Raji (cell line): ENCODE results near the gene SLC35F1.

Experiments
- POLR2A ChIP-seq: IDR thresholded peaks from 2 replicates; pipeline ENCODE4 v1.6.1; 2011; ENCODE audit warnings: low read depth, low read length, control low read depth; ENCODE audit not compliant: insufficient read depth

Gene SLC35F1

GRCh38 chr6:118283766-118284165 lies 376.7 kb downstream of the SLC35F1 start:
- no peak for TF ChIP-seq POLR2A

DNA sequence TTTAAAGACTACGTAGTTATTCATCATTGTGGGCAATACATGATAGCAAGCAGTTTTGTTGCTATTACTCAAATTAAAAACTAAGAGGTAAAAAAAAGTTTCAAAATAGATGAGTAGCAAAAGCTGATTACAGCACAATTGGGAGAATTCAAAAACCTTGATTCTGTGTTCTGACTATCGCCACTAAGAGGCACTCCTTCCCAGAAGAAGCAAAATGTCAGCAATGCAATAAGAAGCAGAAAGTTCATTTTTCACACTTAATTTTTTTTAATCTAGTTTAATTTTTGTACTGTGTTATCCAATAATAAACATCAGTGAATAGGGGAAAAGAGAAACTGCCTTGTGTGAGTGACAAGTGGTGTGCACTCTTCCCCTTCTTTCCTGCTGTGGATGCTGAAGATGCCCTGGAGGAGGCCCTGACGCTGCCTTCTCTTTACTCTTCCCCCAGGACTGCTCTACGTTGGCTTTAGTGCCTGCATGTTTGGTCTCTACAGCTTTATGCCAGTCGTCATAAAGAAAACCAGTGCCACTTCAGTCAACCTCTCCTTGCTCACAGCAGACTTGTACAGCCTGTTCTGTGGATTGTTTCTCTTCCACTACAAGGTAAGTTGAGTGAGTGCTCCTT lies 377.8 kb downstream of the SLC35F1 start:
- TF ChIP-seq POLR2A = no peak

DNA sequence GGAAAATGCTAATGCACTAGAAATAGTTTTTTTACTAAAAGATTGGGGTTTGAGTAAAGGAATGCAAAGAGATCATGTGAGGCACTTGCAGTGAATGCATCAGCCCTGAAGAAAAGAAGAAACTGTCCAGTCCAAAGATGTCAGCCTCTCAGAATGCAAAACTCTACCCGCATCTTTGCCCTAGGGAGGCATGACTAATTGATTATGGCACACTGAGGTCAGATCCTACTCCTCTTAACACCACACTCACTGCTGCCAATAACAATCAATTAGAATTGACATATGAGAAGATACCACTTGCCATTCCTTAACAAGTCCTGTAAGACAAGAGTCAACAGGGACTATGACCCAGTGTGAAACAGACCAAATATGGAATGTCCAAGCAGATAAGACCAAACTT lies 378.7 kb downstream of the SLC35F1 start:
- no peak for TF ChIP-seq POLR2A

GRCh38 chr6:118288355-118289124 lies 381.5 kb downstream of the SLC35F1 start:
- TF ChIP-seq POLR2A = no peak

GRCh38 chr6:118292558-118292957 lies 385.5 kb downstream of the SLC35F1 start:
- TF ChIP-seq POLR2A = no peak

DNA sequence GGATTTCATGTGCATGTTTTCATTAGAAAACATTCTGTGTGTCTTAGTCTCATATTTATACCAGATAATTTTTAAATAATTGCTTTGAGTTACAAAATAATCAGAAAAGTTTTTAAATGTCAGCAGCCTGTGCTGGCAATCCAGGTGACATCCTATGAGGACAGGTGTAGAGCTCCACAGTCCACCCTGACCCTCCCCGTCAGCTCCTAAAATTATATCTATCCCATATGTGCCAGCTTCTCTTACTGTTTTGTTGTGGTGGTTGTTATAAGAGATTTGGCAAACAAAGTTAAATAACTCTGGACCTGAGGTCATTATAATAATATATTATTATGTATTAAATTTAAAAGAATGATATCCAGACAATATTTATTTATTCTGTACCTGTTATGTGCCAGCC lies 387.8 kb downstream of the SLC35F1 start:
- no peak for TF ChIP-seq POLR2A

GRCh38 chr6:118295336-118295735 lies 388.3 kb downstream of the SLC35F1 start:
- TF ChIP-seq POLR2A = no peak

DNA sequence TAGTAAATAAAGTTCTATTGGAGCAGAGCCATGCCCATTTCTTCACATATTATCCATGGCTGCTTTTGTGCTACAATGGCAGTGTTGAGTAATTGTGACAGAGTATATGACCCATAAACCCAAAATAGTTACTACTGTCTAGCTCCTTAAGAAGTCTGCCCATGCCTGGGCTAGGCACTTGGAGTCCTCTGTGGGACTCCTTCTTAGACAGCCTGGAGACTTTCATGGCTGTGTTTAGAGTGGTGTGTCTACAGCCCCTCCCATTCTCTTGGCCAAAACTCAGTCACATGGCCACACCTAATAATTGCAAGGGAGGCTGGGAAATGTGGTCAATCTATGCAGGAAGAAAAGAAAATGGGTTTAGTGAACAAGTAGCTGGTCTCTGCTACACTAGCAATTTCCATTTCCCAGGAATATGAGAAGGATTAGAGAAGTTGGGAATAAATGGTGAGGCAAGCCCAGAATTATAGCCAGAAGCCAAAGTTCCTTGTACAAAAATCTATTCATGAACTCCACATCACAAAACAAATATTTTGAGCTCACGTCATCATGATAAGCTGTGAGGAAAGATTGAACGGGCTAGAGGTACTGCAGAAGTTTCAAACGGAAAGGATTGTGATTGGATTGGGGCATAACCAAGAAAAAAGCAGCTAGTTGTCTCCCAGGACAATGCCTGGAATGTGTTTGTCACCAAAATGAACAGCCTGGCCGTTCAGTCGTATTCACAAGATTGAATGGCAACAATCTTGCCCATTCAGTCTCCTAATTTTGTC lies 389.3 kb downstream of the SLC35F1 start:
- no peak for TF ChIP-seq POLR2A

DNA sequence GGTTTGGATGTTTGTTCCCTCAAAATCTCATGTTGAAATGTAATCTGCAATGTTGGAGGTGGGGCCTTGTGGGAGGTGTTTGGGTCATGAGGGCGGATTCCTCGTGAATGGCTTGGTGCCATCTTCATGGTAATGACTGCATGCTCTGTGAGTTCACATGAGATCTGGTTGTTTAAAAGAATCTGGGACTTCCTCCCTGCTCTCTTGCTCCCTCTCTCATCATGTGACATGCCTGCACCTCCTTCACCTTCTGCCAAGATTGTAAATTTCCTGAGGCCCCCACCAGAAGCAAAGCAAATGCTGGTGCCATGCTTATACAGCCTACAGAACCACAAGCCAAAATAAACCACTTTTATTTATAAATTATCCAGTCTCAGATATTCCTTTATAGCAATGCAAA lies 390.8 kb downstream of the SLC35F1 start:
- TF ChIP-seq POLR2A = no peak

- TF ChIP-seq POLR2A = no peak
These were observed 391.7 kb downstream of the SLC35F1 start for GRCh38 chr6:118298476-118299427.

DNA sequence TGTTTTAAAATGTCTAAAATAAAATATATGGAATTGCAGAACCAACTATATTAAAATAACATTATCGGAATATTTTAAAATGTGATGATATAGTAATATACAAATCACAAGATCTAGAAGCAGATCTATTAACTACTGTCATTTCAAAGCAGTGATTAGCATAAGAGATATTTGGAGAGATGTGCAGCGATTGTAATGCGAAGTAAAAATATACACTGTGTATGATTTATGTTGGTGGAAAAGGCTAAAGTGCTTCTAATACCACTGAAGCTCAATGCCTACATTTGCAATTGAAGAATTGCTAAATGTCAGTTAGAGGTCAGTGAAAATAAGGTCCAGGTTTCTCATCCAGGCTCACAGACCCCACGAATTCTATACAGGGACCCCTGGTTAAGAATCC lies 392.4 kb downstream of the SLC35F1 start:
- no peak for TF ChIP-seq POLR2A

GRCh38 chr6:118304321-118304720 lies 397.3 kb downstream of the SLC35F1 start:
- no peak for TF ChIP-seq POLR2A

DNA sequence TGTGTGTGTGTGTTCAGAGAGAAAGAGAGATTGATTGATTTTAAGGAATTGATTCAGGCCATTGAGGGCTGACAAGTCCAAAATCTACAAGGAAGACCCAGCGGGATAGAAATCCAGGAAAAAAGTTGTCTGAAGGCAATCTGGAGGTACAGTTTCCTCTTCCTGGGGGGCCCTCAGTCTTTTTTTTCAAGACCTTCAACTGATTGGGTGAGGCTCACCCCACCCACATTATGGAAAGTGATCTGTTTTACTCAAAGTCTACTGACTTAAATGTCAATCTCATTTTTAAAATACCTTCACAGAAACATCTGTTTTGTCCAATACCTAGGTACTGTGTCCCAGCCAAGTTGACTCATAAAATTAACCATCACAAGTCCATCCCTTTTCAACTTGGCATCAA lies 398.0 kb downstream of the SLC35F1 start:
- TF ChIP-seq POLR2A = no peak

- TF ChIP-seq POLR2A = no peak
These were observed 399.6 kb downstream of the SLC35F1 start for GRCh38 chr6:118306392-118307238.

- no peak for TF ChIP-seq POLR2A
These were observed 400.5 kb downstream of the SLC35F1 start for GRCh38 chr6:118307581-118307980.
